NB4 (cell line): ENCODE measurements around the gene NDUFB3.

Experiments used
- CTCF ChIP-seq: IDR thresholded peaks from one replicate; pipeline ENCODE4 v1.5.1; 2012; ENCODE audit warnings: low read depth, low read length
- MAX ChIP-seq: IDR thresholded peaks from 2 replicates; pipeline ENCODE4 v1.6.1; 2011; ENCODE audit warnings: low read depth, low read length
- MYC ChIP-seq: IDR thresholded peaks from 2 replicates; pipeline ENCODE4 v1.6.1; 2011; ENCODE audit warnings: low read depth, low read length
- POLR2A ChIP-seq: IDR thresholded peaks from 2 replicates; pipeline ENCODE4 v1.6.1; 2011; ENCODE audit warnings: mild to moderate bottlenecking; ENCODE audit not compliant: insufficient read length; ENCODE audit errors: extremely low read depth

GRCh38 chr2:201118121-201118960 lies 46.5 kb downstream of the NDUFB3 start:
- TF ChIP-seq POLR2A: peak; percentile 55
- TF ChIP-seq CTCF: peak; percentile 33
- peak; percentile 63 for TF ChIP-seq MAX
- peak; percentile 63; the same call in 1 of the 2 replicates for TF ChIP-seq MYC
